HepG2 (cell line): ENCODE data around the gene PCDHB11.
"Not testable (repeated sequence)": the region's sequence is repeated elsewhere in the genome, so short reads cannot be mapped to it uniquely, and the experiment has no call there.

Experiments
- AHDC1 ChIP-seq: sonication (generic); formaldehyde crosslinking; IDR thresholded peaks from 2 replicates; pipeline ENCODE4 v1.5.1; 2020; ENCODE audit warnings: mild to moderate bottlenecking, missing genetic modification reagents, borderline replicate concordance
- ATF3 ChIP-seq: sonication (generic); formaldehyde crosslinking; IDR thresholded peaks from 2 replicates; pipeline ENCODE4 v1.4.0; 2020; ENCODE audit warnings: missing genetic modification reagents
- GTF2F1 ChIP-seq: fragments of 150-350 bp; IDR thresholded peaks from 2 replicates; pipeline ENCODE4 v1.6.1; 2014; ENCODE audit warnings: low read length
- TF ChIP-seq, protein P1 (sequence below): sonication (generic); formaldehyde crosslinking; IDR thresholded peaks from 2 replicates; pipeline ENCODE4 v1.5.0; 2020; ENCODE audit warnings: missing genetic modification reagents

GRCh38 chr5:141235922-141236321, 36.5 kb downstream of the PCDHB11 start:
- not testable (repeated sequence) for TF ChIP-seq ATF3 (CRISPR knock-in tag); AHDC1 (CRISPR knock-in tag); GTF2F1
- TF ChIP-seq, protein P1, sequence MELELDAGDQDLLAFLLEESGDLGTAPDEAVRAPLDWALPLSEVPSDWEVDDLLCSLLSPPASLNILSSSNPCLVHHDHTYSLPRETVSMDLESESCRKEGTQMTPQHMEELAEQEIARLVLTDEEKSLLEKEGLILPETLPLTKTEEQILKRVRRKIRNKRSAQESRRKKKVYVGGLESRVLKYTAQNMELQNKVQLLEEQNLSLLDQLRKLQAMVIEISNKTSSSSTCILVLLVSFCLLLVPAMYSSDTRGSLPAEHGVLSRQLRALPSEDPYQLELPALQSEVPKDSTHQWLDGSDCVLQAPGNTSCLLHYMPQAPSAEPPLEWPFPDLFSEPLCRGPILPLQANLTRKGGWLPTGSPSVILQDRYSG: not testable (repeated sequence)
